Measurements from ENCODE around the gene FLT3LG.
"Not testable (repeated sequence)": the region's sequence is repeated elsewhere in the genome, so short reads cannot be mapped to it uniquely, and the experiment has no call there.

The FLT3LG gene

DNA sequence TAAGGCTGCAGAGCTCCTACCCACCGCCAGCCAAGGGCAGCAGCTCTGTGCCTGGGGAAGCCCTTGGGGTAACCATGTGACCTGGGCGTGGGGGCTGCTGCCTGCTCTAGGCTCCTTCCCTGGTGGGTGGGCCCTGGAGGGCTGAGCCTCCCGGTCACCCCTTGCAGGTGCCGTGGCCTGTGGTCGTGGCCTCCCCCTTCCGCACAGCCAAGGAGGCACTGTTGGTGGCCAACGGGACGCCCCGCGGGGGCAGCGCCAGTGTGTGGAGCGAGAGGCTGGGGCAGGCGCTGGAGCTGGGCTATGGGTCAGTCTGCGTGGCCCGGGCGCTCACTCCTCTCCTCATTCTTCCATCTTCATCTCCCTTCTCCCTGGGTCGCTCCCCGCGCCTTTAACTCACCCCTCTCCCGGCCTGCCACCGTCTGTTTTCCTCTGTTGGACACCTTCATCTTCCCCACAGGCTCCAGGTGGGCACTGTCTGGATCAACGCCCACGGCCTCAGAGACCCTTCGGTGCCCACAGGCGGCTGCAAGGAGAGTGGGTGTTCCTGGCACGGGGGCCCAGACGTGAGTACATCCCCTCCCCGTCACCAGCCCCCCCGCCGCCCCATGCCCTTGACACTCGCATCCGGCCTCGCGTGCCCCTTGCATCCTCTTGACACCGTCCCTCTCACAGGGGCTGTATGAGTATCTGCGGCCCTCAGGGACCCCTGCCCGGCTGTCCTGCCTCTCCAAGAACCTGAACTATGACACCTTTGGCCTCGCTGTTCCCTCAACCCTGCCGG is 9.9 kb upstream of the FLT3LG start:
- DNase-seq: no peak

GRCh38 chr19:49465371-49465770 is 8.6 kb upstream of the FLT3LG start:
- no peak for DNase-seq

DNA sequence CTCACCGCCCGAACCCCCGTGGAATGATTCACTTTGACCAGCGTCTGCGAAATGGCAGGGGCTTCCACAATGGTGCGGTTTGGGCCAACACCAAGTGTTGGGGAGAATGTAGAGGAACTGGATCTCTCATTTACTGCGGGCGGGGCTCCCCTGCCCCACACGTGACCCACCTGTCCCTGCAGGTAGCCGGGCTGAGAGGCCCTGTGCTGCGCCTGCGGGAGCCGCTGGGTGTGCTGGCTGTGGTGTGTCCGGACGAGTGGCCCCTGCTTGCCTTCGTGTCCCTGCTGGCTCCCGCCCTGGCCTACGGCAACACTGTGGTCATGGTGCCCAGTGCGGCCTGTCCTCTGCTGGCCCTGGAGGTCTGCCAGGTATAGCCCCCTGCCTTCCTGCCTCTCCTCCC is 5.8 kb upstream of the FLT3LG start:
- no peak for DNase-seq

DNA sequence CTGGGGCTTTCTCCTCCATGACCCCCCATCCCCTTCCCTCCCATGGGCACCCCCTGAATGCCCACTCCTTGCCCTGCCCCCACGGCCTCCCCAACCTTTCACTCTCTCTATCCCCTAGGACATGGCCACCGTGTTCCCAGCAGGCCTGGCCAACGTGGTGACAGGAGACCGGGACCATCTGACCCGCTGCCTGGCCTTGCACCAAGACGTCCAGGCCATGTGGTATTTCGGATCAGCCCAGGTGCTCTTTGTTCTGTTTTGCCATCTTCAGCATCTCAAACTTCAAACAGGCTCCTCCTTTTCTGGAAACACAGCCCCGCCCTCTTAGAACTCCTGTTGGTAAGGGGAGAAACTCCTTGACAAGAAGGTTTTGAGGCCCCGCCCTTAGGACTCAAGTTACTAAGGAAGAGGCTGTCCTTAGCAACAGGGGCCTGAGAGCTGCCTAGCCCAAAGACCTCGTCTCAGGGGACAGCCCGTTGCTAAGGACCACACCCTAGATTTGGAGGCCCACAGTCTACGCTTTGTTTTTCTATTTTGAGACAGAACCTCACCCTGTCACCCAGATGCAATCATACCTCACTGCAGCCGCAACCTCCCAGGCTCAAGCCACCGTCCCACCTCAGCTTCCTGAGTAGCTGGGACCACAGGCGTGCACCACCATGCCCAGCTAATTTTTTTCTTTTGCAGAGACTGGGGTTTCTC is 5.1 kb upstream of the FLT3LG start:
- no peak for DNase-seq

DNA sequence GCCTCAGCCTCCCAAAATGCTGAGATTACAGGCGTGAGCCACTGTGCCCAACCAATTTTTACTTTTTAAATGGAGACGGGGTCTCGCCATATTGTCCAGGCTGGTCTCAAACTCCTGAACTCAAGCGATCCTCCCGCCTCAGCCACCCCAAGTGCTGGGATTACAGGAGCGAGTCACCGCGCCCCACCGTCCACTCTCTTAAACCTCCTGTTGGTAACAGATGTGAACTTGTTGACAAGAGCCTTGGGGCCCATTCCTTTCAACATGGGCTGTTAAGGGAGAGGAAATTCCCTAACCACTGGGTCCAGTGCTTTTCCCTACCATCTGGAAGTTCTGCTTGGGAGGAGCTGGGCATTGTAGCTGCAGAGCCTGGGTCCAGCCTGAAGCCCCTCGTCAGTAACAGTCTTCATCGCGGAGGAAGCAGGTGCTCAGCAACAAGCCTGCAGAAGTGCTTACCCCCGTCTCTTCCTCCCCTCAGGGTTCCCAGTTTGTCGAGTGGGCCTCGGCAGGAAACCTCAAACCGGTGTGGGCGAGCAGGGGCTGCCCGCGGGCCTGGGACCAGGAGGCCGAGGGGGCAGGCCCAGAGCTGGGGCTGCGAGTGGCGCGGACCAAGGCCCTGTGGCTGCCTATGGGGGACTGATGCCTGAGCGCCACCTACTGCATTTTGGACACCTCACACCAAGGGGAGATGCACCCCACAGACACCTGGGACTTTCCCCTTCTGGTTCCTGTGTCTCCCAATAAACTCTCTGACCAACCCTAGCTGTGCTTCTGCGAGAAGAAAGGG is 4.0 kb upstream of the FLT3LG start:
- no peak for DNase-seq

- DNase-seq: no peak
These were observed 3.4 kb upstream of the FLT3LG start for GRCh38 chr19:49470615-49470978.

GRCh38 chr19:49472936-49473335 is 1.1 kb upstream of the FLT3LG start:
- DNase-seq: no peak

- not testable (repeated sequence) for DNase-seq
These were observed 531 bp upstream of the FLT3LG start for GRCh38 chr19:49473501-49473867.

DNA sequence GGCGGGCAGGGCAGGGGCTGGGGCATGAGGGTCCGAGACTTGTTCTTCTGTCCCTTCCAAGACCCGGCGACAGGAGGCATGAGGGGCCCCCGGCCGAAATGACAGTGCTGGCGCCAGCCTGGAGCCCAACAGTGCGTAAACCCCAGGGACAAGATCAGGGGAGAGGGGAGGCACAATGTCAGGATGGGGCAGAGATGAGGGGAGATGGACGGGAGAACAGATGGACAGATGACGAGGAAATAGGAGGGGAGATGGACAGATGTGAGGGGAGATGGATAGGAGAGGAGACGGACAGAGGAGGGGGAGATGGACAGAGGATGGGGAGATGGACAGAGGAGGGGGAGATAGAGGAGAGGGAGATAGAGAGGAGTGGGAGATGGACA is 518 bp downstream of the FLT3LG start:
- no peak for DNase-seq

DNA sequence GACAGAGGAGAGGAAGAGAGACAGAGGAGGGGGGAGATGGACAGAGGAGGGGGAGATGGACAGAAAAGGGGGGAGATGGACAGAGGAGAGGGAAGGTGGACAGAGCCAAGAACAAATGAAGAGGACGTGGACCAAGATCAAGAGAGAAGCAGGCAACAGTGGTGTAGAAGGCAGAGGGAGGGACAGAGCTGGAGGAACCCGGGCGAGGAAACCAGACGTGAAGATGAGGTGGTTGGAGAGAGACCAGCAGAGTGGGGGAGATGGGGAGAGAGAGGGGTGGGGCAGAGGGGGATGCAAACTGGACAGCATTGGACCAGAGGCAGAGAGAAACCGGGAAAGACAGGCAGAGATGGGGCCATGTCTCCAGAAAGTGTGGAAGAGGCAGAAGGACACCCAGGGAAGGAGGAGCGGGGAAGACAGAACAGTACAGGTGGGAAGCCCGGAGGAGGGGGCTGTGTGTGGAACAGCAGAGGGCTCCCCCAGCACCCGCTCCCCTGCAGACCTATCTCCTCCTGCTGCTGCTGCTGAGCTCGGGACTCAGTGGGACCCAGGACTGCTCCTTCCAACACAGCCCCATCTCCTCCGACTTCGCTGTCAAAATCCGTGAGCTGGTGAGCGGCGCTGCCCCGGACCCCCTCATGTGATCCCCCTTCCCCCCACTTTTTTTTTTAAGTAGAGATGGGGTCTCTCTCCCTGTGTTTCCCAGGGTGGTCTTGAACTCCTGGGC is 1.3 kb downstream of the FLT3LG start:
- DNase-seq: no peak

GRCh38 chr19:49475995-49476880 is 2.2 kb downstream of the FLT3LG start:
- no peak for DNase-seq

DNA sequence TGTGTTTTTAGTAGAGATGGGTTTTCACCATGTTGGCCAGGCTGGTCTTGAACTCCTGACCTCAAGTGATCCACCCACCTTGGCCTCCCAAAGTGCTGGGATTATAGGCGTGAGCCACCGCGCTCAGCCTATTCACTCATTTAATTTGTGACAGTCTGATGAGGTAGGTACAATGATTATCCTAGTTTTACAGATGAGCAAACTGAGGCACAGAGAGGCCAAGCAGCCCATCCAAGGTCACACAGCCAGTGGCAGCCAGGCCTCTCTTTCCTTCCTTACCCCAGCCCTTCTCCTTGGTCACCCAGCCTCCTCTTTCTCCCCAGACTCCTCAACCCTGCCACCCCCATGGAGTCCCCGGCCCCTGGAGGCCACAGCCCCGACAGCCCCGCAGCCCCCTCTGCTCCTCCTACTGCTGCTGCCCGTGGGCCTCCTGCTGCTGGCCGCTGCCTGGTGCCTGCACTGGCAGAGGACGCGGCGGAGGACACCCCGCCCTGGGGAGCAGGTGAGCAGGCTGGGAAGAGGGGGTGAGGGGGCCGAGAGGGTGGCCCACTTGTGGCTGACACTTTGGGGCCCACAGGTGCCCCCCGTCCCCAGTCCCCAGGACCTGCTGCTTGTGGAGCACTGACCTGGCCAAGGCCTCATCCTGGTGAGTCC is 6.1 kb downstream of the FLT3LG start:
- DNase-seq: no peak

- DNase-seq: no peak
These were observed 7.1 kb downstream of the FLT3LG start for GRCh38 chr19:49481020-49481683.

DNA sequence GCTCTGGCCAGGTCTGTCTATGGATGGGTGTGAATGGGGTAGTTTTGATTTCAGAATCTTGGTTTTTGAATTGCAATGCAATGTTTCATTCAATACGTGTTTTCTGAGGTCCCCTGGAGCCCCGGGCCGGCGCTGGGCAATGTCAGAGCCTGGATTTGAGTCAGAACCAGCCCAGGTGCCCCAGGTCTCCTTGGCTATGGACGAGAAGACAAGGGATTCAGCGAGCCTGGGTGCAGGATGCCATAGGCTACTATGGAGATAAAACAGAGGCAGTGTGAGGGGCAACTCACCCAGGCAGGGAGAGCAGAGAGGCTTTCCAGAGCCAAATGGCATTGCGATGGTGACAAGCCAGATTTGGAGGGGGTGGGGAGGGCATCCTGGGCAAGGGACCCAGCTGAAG is 12.2 kb downstream of the FLT3LG start:
- DNase-seq: no peak

GRCh38 chr19:49486710-49487276 is 12.8 kb downstream of the FLT3LG start:
- DNase-seq: no peak

- peak; percentile 95 for DNase-seq
These were observed 13.4 kb downstream of the FLT3LG start, which contains the start of gene RPL13A for GRCh38 chr19:49487277-49488045. Gene RPL13A, plus strand, starts transcription at chr19:49487608. Its CDS starts 22 bp downstream, at chr19:49487630.

GRCh38 chr19:49488046-49488862 is 14.2 kb downstream of the FLT3LG start:
- DNase-seq: no peak

DNA sequence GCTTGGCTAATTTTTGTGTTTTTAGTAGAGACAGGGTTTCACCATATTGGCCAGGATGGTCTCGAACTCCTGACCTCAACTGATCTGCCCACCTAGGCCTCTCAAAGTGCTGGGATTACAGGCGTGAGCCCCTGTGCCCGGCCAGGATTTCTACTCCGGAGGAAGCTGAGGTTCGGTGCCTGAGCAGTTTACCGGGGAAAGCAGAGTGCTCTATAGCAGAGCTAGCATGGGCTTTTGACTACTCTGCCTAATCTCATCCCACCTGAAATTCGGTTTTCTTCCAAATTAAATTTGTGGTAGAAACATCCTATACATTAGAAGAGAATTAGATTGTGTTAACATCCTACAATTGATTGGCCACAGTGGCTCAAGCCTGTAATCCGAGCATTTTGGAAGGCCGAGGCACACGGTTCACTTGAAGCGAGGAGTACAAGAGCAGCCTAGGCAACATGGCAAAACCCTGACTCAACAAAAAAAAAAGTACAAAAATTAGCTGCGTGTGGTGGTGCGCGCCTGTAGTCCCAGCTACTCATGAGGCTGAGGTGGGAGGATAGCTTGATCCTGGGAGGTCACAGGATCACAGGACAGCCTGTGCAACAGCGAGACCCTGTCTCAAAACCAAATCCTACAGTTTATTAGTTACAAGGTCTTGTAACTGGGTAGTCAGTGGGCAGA is 15.0 kb downstream of the FLT3LG start:
- DNase-seq: no peak
